Skeletal muscle satellite cell (primary cell): ENCODE measurements around the gene HYOU1.

Source experiments
- H3K27me3 ChIP-seq: 2 replicates; pipeline ENCODE4 v1.7.0; 2013; ENCODE audit warnings: low read length; ENCODE audit not compliant: control insufficient read depth, insufficient read depth
- H3K36me3 ChIP-seq: 2 replicates; pipeline ENCODE4 v1.7.0; 2013; ENCODE audit warnings: mild to moderate bottlenecking, control low read depth, low read length; ENCODE audit not compliant: insufficient read depth
- H3K4me1 ChIP-seq: 2 replicates; pipeline ENCODE4 v1.7.0; 2013; ENCODE audit warnings: low read length; ENCODE audit not compliant: control insufficient read depth, insufficient read depth
- H3K4me2 ChIP-seq: 2 replicates; pipeline ENCODE4 v1.7.0; 2013; ENCODE audit warnings: mild to moderate bottlenecking, low read length
- H3K4me3 ChIP-seq: 2 replicates; pipeline ENCODE4 v1.7.0; 2013; ENCODE audit warnings: low read length
- H3K9ac ChIP-seq: 2 replicates; pipeline ENCODE4 v1.7.0; 2013; ENCODE audit warnings: mild to moderate bottlenecking, low read depth, low read length, moderate library complexity
- H3K9me3 ChIP-seq: replicated peaks from 2 replicates; pipeline ENCODE4 v1.7.0; 2013; ENCODE audit warnings: mild to moderate bottlenecking, control low read depth, low read length

Gene HYOU1

GRCh38 chr11:119093942-119094815, 37.2 kb upstream of the HYOU1 start:
- Histone ChIP-seq H3K36me3 (peaks cover 51% of the 10 kb centered on the region), H3K9me3 (no peaks in the 10 kb centered on the region), H3K4me3 (peak overlapping the region; percentile 79), H3K4me2 (peak overlapping the region; percentile 85), H3K9ac (peak overlapping the region; percentile 90), H3K4me1 (peaks cover 21% of the 10 kb centered on the region), H3K27me3 (no peaks in the 10 kb centered on the region)

- Histone ChIP-seq H3K9ac (peak overlapping the region; percentile 90), H3K4me2 (peak overlapping the region; percentile 85), H3K4me1 (peaks cover 21% of the 10 kb centered on the region), H3K27me3 (no peaks in the 10 kb centered on the region), H3K36me3 (peaks cover 46% of the 10 kb centered on the region), H3K4me3 (peak overlapping the region; percentile 79), H3K9me3 (no peaks in the 10 kb centered on the region)
Observed at GRCh38 chr11:119092880-119093842, 36.2 kb upstream of the HYOU1 start.

- Histone ChIP-seq H3K9me3 (no peaks in the 10 kb centered on the region), H3K9ac (peak overlapping the region; percentile 12), H3K4me1 (peaks cover 21% of the 10 kb centered on the region), H3K4me2 (peak overlapping the region; percentile 85), H3K27me3 (no peaks in the 10 kb centered on the region), H3K36me3 (peaks cover 36% of the 10 kb centered on the region), H3K4me3 (peak overlapping the region; percentile 79)
Observed at GRCh38 chr11:119091966-119092879, 35.2 kb upstream of the HYOU1 start.

GRCh38 chr11:119091178-119091577, 34.2 kb upstream of the HYOU1 start:
- no peaks in the 10 kb centered on the region for H3K27me3 ChIP-seq
- H3K9ac ChIP-seq: no peak overlapping the region
- H3K9me3 ChIP-seq: no peaks in the 10 kb centered on the region
- no peak overlapping the region for H3K4me3 ChIP-seq
- no peak overlapping the region for H3K4me2 ChIP-seq
- H3K4me1 ChIP-seq: peaks cover 21% of the 10 kb centered on the region
- peaks cover 26% of the 10 kb centered on the region for H3K36me3 ChIP-seq

- Histone ChIP-seq H3K4me1 (peaks cover 22% of the 10 kb centered on the region), H3K4me2 (no peak overlapping the region), H3K27me3 (no peaks in the 10 kb centered on the region), H3K4me3 (no peak overlapping the region), H3K9me3 (no peaks in the 10 kb centered on the region), H3K9ac (no peak overlapping the region), H3K36me3 (peaks cover 26% of the 10 kb centered on the region)
Observed at GRCh38 chr11:119089319-119089718, 32.3 kb upstream of the HYOU1 start.

- Histone ChIP-seq H3K4me3 (no peak overlapping the region), H3K27me3 (no peaks in the 10 kb centered on the region), H3K4me2 (no peak overlapping the region), H3K9ac (no peak overlapping the region), H3K4me1 (peaks cover 22% of the 10 kb centered on the region), H3K36me3 (peaks cover 23% of the 10 kb centered on the region), H3K9me3 (no peaks in the 10 kb centered on the region)
Observed at GRCh38 chr11:119088406-119088805, 31.4 kb upstream of the HYOU1 start.

- Histone ChIP-seq H3K9me3 (no peaks in the 10 kb centered on the region), H3K4me1 (peaks cover 16% of the 10 kb centered on the region), H3K4me2 (no peak overlapping the region), H3K4me3 (no peak overlapping the region), H3K27me3 (no peaks in the 10 kb centered on the region), H3K36me3 (peaks cover 16% of the 10 kb centered on the region), H3K9ac (no peak overlapping the region)
Observed at GRCh38 chr11:119087747-119088241, 30.8 kb upstream of the HYOU1 start.

- Histone ChIP-seq H3K4me3 (no peak overlapping the region), H3K9ac (no peak overlapping the region), H3K27me3 (no peaks in the 10 kb centered on the region), H3K4me1 (peaks cover 10% of the 10 kb centered on the region), H3K9me3 (no peaks in the 10 kb centered on the region), H3K4me2 (no peak overlapping the region), H3K36me3 (peaks cover 13% of the 10 kb centered on the region)
Observed at GRCh38 chr11:119087123-119087522, 30.1 kb upstream of the HYOU1 start.

GRCh38 chr11:119085437-119085847, 28.4 kb upstream of the HYOU1 start:
- H3K9ac ChIP-seq: peak overlapping the region; percentile 82
- H3K4me3 ChIP-seq: peak overlapping the region; percentile 92
- no peaks in the 10 kb centered on the region for H3K9me3 ChIP-seq
- no peaks in the 10 kb centered on the region for H3K27me3 ChIP-seq
- peak overlapping the region; percentile 89 for H3K4me2 ChIP-seq
- H3K4me1 ChIP-seq: peaks cover 10% of the 10 kb centered on the region
- peaks cover 25% of the 10 kb centered on the region for H3K36me3 ChIP-seq

- Histone ChIP-seq H3K9ac (peak within 1 kb of the TSS; percentile 82), H3K4me2 (peak within 1 kb of the TSS; percentile 89), H3K36me3 (peaks cover 25% of the 10 kb centered on the region), H3K4me3 (peak within 1 kb of the TSS; percentile 92), H3K27me3 (no peaks in the 10 kb centered on the region), H3K9me3 (no peaks in the 10 kb centered on the region), H3K4me1 (peaks cover 10% of the 10 kb centered on the region)
Observed at GRCh38 chr11:119084663-119085436, 27.8 kb upstream of the HYOU1 start, which contains the start of gene HMBS. TSS of gene HMBS (plus strand) at chr11:119084881. CDS start at chr11:119085034, 153 bp downstream.
